Keratinocyte (primary cell): Measurements from ENCODE around the gene CREB3L1.

Experiments
- EZH2 ChIP-seq: IDR thresholded peaks from one replicate; pipeline ENCODE4 v1.6.1; 2012; ENCODE audit warnings: inconsistent platforms, mild to moderate bottlenecking, low read length, moderate library complexity
- TF ChIP-seq, protein P1 (sequence below), 3 experiments: IDR thresholded peaks in 1 of 3; conservative IDR thresholded peaks in 1 of 3; optimal IDR thresholded peaks in 1 of 3; 2 replicates in 2 of 3; 3 replicates in 1 of 3; pipeline versions ENCODE3 to v1.5.1; 2011; ENCODE audit warnings: low read length in 3 of 3, mild to moderate bottlenecking in 3 of 3, moderate library complexity in 2 of 3, control low read depth in 1 of 3, inconsistent platforms in 1 of 3; ENCODE audit not compliant: insufficient read depth in 2 of 3; ENCODE audit errors: extremely low read depth in 1 of 3

GRCh38 chr11:46293066-46293465, 15.6 kb downstream of the CREB3L1 start:
- TF ChIP-seq, protein P1, sequence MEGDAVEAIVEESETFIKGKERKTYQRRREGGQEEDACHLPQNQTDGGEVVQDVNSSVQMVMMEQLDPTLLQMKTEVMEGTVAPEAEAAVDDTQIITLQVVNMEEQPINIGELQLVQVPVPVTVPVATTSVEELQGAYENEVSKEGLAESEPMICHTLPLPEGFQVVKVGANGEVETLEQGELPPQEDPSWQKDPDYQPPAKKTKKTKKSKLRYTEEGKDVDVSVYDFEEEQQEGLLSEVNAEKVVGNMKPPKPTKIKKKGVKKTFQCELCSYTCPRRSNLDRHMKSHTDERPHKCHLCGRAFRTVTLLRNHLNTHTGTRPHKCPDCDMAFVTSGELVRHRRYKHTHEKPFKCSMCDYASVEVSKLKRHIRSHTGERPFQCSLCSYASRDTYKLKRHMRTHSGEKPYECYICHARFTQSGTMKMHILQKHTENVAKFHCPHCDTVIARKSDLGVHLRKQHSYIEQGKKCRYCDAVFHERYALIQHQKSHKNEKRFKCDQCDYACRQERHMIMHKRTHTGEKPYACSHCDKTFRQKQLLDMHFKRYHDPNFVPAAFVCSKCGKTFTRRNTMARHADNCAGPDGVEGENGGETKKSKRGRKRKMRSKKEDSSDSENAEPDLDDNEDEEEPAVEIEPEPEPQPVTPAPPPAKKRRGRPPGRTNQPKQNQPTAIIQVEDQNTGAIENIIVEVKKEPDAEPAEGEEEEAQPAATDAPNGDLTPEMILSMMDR (optimal IDR thresholded peaks at IDR 0.05 in 1 of 3, IDR thresholded peaks at IDR 0.05 in 1 of 3, conservative IDR thresholded peaks at IDR 0.05 in 1 of 3; ENCODE audit: extremely low read depth in 1 of 3, insufficient read depth in 2 of 3, low read length in 3 of 3), result no peak
- TF ChIP-seq EZH2, result no peak
